Activated naive CD4-positive, alpha-beta T cell treated with anti-CD3 and anti-CD28 coated beads, Interleukin-2, amount 50 U/mL, for 72 hours (primary cell): ENCODE measurements around the gene ISYNA1. TPM values are rescaled to one million over a fixed set of nuclear protein-coding genes. Genes with fewer than 3 reads are reported as not detected.
A peak's percentile ranks its signal among the peaks of the same experiment; 100 is the strongest.

ENCODE experiments used
- ATAC-seq, 2 donors: fragments of 150-1000 bp; cut with Tn5 transposase; 2 replicates each; pipeline ENCODE4 v1.10.0; 2021; ENCODE audit warnings: mild to moderate bottlenecking in 2 of 2, moderate library complexity in 2 of 2
- DNase-seq, 2 donors: peaks; one replicate each; pipeline ENCODE4 v3.0.0; 2021 to 2022; ENCODE audit warnings: low spot score in 2 of 2
- H3K27ac Mint-ChIP-seq, 2 donors: one replicate each; pipeline ENCODE4 v1.8.0; 2022; ENCODE audit warnings: mild to moderate bottlenecking in 2 of 2, mixed read lengths in 2 of 2
- H3K36me3 Mint-ChIP-seq, 2 donors: one replicate each; pipeline ENCODE4 v1.8.0; 2022; ENCODE audit warnings: mixed read lengths in 2 of 2
- H3K9me3 Mint-ChIP-seq, 2 donors: one replicate each; pipeline ENCODE4 v1.8.0; 2022; ENCODE audit warnings: mixed read lengths in 2 of 2
- total RNA-seq, 2 donors: library from RNA; stranded (reverse); gene quantifications; one replicate each; pipeline ENCODE4 v1.2.3, GENCODE V29; 2022

Gene ISYNA1
- total RNA-seq, 2 donors from 2014 or later = 19.7 to 30.8 TPM

DNA sequence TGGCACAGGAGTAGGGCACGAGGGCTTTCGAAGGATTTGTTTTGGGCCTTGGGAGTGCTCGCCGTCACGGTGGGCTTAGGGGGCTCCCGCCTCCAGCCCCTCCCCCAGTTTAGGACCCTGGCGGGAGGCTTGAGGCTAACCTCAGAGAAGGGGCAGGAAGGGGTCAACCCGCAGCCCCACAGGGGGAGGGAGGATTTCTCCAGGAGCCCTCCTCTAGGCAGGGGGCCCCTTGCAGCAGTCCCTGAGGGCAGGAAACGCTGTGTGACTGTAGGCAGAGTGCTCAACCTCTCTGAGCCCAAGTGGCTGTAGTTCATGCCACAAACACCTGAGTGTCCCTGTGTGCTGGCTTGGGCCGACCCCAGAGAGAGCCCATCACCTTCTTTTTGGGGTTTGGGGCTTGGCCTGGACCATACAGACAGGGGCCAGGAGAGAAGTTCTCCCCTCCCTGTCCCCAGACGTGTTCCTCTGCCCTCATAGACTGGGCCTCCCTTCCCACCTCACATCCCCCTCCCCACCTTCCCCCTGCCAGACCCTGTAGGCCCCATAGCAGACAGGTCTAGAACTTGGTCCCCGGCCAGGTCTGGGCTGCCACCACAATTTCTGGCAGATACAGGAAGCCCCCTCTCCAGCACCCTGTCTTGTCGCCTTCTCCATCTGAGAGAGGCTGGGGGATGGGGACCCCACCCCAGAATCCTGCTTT is 8.1 kb downstream of the ISYNA1 start:
- Mint-ChIP-seq H3K27ac (no peak overlapping the region), H3K36me3 (no peaks in the 10 kb centered on the region), H3K9me3 (no peaks in the 10 kb centered on the region)
- ATAC-seq (no peak), DNase-seq (no peak)

DNA sequence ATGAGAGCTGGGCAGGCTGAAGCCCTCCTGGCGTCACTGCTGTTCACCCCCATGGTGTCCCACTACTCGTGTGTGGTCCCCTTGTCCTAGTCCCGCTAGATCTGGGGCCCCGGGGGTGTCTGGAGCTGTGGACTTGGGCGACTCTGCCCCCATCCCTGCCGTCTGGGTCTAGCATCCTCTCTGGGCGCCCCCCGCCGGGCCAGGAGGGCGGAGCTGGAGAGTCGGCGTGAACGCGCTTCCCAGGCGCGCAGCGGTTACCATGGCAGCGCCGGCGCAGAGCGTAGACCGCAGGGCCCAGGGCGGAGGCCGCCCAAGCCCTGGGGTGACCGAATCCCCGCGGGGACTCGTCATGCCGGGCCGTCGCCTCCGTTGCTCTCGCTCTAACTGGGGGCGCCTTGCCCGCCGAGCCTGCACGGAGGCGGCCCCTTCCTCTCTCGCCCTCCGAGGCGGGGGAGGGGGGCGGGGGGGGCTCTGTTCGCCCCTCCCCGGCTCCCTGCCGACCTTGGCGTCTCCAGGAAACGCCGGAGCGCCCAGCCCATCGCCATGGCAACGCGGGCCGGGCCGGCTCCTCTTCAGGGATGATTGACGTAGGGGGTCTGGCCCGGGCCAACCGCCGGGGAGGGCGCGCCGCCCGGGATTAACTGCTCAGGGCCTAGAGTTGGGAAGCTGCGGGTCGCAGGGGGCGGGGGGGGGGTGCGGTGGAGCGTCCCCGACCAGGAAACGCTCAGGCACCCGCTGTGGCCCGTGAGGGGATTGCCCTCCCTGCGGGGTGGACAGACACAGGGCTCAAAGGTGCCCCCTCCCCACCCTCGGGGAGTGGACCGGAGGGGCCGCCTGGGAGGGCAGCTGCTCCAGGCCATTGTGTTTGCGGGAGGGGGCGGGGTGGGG is 8.9 kb downstream of the ISYNA1 start:
- no peaks in the 10 kb centered on the region for H3K36me3 Mint-ChIP-seq

DNA sequence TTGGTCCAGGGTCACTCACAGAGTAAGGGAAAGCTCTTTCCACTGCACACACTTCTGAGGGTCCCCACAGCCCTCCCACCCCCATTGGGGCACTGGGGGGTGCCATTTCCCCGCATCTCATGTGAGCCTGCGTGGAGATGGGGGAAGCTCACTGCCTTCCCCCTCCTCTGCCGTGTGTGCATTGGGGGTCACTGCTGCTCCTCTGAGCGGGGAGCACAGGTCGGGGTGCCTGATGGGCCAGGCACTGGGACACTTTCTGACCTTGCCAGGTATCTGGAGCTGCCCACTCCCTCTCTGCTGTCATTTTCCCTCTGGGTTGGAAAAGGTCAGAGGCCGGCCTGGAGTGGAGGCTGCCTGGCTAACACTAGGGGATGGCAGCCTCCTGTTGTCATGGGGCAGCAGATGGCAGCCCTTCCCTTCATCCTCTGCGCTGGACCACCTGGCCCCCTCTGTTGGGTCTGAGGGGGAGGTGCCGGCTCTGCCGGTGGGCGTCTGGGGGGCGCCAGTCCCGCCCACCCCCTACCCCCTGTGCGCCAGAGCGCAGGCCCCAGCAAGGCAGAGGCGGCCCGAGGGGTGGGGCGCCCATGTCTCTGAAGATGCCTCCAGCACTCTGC is 9.7 kb downstream of the ISYNA1 start:
- Mint-ChIP-seq H3K9me3 (no peaks in the 10 kb centered on the region), H3K27ac (no peak overlapping the region), H3K36me3 (no peaks in the 10 kb centered on the region)
- ATAC-seq (peak in 1 of 2 donors; percentile 1), DNase-seq (no peak)

More for the DNA sequence above, 8.9 kb downstream of the ISYNA1 start:
- H3K9me3 Mint-ChIP-seq = no peaks in the 10 kb centered on the region
- ATAC-seq (peak; percentile 81 to 86), DNase-seq (peak in 1 of 2 donors; percentile 75)
- H3K27ac Mint-ChIP-seq = no peak overlapping the region

DNA sequence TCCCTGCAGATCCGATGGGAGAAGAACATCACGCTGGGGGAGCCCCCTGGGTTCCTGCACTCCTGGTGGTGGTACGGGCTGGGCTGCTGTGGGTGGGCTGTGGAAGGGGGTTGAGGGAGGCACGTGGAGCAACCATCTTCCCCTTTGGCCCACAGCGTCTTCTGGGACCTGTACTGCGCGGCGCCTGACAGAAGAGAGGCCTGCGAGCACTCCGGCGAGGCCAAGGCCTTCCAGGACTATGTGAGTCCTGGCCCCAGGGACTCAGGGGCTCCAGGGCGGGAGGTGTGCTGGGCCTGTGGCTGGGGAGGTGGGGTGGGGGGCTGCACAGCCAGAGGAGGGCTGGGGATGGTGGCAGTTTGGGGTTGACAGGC is 10.2 kb downstream of the ISYNA1 start:
- no peak for DNase-seq
- Mint-ChIP-seq H3K27ac (no peak overlapping the region), H3K36me3 (no peaks in the 10 kb centered on the region), H3K9me3 (no peaks in the 10 kb centered on the region)
- no peak for ATAC-seq

DNA sequence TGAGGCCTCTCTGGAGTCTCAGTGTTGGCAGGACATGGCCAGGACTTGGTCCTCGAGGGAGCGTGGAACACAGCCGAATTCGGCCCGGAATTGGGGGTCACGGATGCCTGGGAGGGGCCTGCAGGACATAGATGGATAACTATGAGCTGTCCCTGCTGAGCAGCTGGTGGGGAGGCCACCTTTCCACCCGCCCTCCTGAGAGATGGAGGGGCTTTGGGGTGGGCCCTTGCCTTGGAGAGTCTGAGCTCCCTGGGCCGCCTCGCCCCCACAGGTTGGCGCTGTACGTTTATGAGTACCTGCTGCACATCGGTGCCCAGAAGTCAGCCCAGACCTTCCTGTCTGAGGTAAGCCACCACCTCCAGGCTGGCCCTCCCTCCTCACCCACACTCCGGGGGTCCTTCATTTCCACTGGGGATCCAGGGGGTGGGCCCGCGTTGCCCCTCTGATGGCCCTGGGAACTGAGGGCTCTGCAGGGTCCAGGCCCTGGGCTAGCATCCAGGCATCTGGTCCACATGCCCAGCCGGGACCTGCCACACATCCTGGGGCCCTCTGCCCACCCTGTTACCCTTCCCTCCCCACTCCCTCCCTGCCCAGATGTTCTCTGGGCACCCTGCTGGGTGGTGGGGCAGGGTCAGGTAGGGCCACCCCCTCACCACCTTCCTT is 10.7 kb downstream of the ISYNA1 start:
- H3K36me3 Mint-ChIP-seq = no peaks in the 10 kb centered on the region
- no peaks in the 10 kb centered on the region for H3K9me3 Mint-ChIP-seq
- DNase-seq (no peak), ATAC-seq (no peak)
- no peak overlapping the region for H3K27ac Mint-ChIP-seq

DNA sequence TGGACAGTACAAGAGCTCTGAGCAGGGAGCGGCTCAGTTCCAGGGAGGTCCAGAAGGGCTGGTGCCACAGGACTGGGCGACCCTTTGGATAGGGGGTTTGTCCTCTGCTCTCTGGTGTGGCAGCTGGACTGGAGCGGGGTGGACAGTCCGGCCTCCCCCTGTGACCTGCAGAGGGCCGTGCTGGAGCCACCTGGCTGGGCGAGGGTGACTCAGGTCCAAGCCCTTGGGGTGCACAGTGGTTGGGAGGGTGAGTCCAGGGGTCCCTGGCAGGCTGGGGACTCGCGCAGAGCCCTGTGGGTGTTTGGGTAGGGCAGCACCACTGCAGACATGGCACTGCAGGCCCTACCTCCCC is 11.5 kb downstream of the ISYNA1 start:
- ATAC-seq (no peak), DNase-seq (no peak)
- H3K9me3 Mint-ChIP-seq = no peaks in the 10 kb centered on the region
- peak overlapping the region in 1 of 2 donors; percentile 49 for H3K27ac Mint-ChIP-seq
- H3K36me3 Mint-ChIP-seq = no peaks in the 10 kb centered on the region

DNA sequence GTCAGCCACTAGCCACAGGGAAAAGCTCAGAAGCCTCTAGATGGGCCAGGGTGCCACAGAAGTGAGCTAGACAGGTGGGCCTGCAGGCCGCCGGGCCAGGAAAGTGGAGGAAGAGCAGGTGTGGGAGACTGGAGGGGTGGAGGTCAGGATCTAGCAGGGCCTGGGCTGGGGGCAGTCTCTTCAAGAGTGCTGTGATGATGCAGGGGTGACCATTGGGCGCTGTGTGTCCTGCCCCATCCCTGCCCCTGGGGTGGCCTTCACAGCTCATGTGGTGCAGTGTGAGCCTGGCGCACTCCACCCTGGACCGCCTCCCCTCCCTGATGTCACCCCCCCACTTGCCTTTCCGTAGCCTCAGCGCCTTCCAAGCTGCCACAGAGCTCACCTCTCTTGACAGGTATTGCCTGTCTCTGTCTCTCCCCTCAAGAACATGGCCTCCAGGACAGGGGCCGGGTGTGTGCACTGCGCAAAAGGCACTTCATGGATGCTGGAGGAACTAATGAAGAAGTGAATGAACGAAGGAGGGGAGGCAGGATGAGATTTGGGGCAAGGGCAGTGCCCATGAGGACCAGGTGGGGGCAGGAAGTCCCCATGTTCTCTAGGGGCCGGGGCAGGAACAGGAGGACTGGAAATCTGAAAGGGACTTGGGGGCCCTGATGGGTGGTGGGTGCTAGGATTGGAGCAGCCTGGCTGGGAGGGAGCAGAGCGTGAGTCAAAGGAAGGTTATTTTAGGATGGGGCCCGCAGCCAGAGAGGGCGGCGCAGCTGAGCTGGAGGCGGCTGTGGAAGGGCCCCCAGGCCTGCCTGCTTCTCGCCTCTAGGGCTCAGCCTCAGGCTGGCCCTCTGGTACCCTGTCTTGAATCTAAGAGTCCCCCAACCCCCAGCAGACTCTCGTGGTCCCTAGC is 12.2 kb downstream of the ISYNA1 start:
- DNase-seq (no peak), ATAC-seq (no peak)
- H3K36me3 Mint-ChIP-seq = no peaks in the 10 kb centered on the region
- H3K9me3 Mint-ChIP-seq = no peaks in the 10 kb centered on the region
- H3K27ac Mint-ChIP-seq = peak overlapping the region in 1 of 2 donors; percentile 49

DNA sequence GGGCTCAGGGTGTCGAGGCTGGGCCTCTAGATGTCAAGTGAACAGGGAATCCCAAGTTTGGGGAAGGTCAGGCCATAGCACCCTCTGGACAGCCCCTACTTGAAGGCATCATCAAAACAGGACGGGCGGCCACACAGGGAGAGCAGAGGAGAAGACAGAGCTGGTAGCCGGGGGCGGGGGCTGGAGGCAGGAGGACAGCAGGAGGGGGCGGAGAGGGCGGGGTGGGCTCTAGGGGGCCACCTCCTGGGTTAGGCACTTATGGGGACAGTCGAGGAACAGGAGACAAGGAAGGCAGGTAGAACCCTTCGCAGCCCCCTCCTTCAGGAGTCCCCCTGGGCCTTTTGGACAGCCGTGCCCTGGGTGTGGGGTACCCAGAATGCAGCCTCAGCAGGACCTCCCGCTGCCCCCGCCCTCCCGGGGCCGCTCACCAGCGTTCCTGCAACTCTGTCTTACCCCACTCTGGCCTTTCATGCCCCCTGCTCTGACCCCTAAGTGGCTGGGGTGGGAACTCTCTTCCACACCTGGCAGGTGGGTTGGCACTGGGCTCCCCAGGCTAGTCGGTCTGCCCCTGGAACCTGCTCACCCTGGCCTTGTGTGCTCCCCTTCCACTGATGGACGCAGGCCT is 12.9 kb downstream of the ISYNA1 start:
- no peak for DNase-seq
- Mint-ChIP-seq H3K9me3 (no peaks in the 10 kb centered on the region), H3K36me3 (no peaks in the 10 kb centered on the region), H3K27ac (peak overlapping the region; percentile 49 to 65)
- ATAC-seq = no peak

DNA sequence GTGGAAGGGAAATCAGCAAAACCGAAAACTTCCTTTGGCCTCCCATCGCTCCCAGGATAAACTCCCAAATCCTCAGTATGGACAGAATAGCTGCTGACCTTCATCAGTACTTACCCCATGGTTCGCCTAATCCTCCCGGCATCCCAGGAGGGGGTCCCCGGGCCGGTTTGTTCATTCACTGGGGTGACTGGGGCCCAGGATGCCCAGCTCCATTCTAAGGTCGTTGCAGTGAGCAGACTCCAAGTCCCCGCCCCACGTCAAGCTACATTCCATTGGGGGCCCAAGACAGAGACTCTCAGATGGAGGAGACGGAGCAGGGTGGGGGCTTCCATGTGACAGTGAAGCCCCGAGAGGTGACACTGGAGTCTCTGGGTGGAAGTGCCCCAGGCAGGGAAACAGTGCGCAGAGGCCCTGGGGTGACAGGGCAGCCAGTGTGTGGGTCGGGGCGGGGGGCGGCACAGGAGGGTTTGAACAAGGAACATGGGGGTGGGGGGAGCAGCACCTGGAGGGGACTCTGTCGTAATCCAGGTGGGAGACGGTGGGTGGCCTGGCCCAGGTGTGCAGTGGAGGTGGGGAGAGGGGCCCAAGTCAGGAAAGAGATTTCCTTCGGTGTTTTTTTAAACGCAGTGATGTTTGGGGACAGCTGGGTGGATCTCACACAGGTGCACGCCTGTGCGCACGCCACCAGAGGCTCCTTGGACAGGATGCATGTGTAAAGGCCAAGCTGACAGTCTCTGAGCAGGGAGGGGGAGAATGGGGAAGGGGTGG is 13.6 kb downstream of the ISYNA1 start:
- H3K36me3 Mint-ChIP-seq = no peaks in the 10 kb centered on the region
- no peak for ATAC-seq
- no peaks in the 10 kb centered on the region for H3K9me3 Mint-ChIP-seq
- peak overlapping the region in 1 of 2 donors; percentile 49 for H3K27ac Mint-ChIP-seq
- DNase-seq = no peak

DNA sequence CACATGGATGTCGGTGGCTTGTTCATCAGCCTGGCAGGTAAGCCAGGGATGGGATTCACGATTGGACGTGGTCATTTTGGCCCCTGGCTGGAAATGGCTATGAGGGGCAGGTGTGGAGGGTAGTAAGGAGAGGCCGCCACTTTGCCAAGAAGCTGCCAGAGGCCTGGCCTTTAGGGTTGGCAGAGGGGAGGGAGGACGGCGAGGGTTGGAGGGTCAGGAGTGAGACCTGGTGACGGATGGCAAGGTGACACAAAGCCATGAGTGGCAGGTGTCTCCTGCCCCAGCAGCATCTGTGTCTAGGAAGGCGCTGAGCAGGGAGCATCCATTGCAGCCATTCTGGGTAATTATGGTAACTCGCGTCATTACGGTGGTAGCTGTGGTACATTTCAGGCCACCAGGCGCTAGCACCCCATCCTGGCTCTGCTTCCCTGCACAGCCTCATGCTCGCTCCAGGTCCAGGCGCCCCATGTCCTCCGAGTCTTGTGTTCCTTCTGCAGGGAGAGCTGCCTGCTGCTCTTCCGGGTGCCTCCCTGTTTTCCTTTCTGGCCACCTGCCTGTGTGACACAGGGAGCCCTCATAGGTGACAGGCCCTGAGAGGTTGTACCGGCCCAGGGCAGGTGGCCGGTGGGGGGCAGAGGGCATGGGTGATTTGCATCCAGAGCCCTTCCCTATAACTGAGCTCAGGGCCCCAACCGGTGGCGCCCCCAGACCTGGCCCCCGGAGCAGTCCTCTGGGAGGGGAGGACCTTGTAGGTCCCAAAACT is 14.5 kb downstream of the ISYNA1 start:
- no peak for DNase-seq
- H3K27ac Mint-ChIP-seq = peak overlapping the region in 1 of 2 donors; percentile 73
- peaks cover 0 to 6% of the 10 kb centered on the region in 2 donors for H3K36me3 Mint-ChIP-seq
- no peak for ATAC-seq
- no peaks in the 10 kb centered on the region for H3K9me3 Mint-ChIP-seq

DNA sequence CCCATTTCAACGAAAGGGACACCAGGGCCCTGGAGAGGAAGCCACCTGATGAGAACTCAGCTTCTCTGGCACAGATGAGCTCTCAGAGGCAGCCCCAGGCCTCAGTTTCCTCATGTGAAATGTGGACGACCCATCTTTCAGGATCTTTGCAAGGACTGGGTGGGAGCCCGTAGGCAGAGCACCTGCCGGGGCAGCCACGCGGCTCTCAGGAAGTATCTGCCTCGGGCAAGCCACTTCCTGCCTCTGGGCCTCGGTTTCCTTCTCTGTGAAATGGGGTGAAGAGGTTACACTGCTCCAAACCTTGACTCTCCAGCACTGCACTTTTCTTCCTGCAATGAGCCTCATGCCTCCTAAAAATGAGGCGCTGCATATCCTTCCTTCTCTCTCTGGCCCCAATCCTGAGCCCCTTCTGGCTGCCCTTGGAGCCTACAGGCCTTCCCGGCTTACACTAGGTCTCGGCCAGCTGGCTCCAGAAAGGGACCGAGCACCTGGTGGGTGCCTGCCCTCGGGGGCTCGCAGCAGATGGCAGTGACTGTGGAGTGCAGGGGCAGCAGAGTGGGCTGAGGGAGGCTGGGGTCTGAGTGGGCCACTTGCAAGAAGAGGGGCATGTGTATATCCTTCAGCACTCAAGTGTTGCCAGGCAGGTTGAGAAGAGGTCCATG is 15.3 kb downstream of the ISYNA1 start:
- Mint-ChIP-seq H3K9me3 (no peaks in the 10 kb centered on the region), H3K27ac (peak overlapping the region in 1 of 2 donors; percentile 73), H3K36me3 (peaks cover 0 to 6% of the 10 kb centered on the region in 2 donors)
- DNase-seq = no peak
- ATAC-seq = peak in 1 of 2 donors; percentile 25

DNA sequence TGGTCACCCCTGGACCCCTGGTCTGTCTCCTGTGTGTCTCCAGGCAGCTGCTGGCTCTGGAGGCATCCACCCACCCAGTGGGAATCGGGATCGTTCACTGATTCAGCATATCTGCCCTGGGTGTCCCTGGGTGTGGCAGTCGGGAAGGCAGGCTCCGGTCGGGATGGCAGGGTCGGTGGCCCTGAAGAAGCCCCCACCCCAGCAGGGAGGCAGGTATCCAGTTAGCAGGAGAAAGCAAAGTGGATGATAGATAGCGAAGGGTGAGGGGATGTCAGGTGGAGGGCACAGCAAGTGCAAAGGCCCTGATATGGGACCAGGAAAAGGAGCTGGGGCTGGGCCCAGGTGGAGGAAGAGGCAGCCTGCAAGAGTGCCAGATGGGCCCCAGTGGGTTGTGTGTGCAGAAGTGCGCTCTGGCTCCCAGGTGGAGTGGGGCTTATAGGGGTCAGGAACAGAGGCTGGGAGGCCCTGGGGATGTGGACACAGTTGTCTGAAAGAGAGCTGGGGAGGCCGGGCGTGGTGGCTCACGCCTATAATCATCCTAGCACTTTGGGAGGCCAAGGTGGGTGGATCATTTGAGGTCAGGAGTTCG is 16.5 kb downstream of the ISYNA1 start:
- DNase-seq = peak in 1 of 2 donors; percentile 17
- H3K27ac Mint-ChIP-seq = peak overlapping the region in 1 of 2 donors; percentile 73
- no peaks in the 10 kb centered on the region for H3K9me3 Mint-ChIP-seq

DNA sequence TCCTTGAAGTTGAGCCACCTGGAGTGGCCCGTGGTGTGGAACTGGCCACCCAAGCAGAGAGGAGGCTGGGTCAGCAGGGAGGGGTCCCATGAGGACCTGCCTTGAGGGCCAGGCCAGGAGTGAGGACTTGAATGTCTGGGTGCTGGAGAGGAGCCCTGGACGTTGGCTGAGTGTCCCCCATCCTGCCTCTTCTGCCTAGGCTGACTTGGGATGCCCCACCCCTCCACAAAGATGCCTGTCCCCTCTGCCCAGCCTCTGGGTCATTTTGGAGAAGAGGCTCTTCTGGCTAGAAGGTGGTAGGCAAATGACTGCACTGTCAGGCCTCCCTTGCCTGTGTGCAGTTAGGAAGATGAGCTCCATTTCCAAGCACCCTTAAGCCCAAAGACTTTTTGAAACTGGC is 17.0 kb downstream of the ISYNA1 start:
- ATAC-seq = no peak
- no peak for DNase-seq
- H3K9me3 Mint-ChIP-seq = no peaks in the 10 kb centered on the region
- peak overlapping the region in 1 of 2 donors; percentile 73 for H3K27ac Mint-ChIP-seq
- H3K36me3 Mint-ChIP-seq = peaks cover 0 to 6% of the 10 kb centered on the region in 2 donors

More for the DNA sequence above, 16.5 kb downstream of the ISYNA1 start:
- ATAC-seq = no peak
- H3K36me3 Mint-ChIP-seq = peaks cover 0 to 6% of the 10 kb centered on the region in 2 donors
